DOHH2 (cell line): Measurements from ENCODE around the gene DOCK11.

ENCODE experiments used
- EZH2phosphoT487 ChIP-seq: fragments of 200-600 bp; sonication (generic); IDR thresholded peaks from 2 replicates; pipeline ENCODE4 v1.6.1; 2017; ENCODE audit warnings: borderline replicate concordance, mild to moderate bottlenecking, antibody characterized with exemption, low read length, moderate library complexity, mixed read lengths
- TF ChIP-seq, protein P1 (sequence below): fragments of 200-600 bp; sonication (generic); IDR thresholded peaks from one replicate; pipeline ENCODE4 v1.5.1; 2014; ENCODE audit warnings: antibody characterized with exemption, mild to moderate bottlenecking, low read depth, low read length; ENCODE audit not compliant: poor library complexity, severe bottlenecking

DNA sequence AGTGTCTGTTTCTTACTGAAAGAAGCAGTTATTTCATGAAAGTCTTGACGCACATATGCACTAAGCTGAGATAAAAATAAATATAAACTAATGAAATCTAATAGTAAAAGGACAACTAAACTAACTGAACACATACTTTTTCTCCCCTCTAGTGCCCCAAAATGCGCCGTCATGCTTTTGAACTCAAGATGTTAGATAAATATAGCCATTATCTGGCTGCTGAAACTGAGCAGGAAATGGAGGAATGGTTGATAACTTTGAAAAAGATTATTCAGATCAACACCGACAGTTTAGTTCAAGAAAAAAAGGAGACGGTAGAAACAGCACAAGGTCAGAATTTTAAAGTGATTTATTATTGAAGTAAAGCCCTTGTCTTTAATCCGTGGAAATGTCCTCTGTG lies 70.2 kb downstream of the DOCK11 start:
- TF ChIP-seq, protein P1, sequence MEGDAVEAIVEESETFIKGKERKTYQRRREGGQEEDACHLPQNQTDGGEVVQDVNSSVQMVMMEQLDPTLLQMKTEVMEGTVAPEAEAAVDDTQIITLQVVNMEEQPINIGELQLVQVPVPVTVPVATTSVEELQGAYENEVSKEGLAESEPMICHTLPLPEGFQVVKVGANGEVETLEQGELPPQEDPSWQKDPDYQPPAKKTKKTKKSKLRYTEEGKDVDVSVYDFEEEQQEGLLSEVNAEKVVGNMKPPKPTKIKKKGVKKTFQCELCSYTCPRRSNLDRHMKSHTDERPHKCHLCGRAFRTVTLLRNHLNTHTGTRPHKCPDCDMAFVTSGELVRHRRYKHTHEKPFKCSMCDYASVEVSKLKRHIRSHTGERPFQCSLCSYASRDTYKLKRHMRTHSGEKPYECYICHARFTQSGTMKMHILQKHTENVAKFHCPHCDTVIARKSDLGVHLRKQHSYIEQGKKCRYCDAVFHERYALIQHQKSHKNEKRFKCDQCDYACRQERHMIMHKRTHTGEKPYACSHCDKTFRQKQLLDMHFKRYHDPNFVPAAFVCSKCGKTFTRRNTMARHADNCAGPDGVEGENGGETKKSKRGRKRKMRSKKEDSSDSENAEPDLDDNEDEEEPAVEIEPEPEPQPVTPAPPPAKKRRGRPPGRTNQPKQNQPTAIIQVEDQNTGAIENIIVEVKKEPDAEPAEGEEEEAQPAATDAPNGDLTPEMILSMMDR: no peak
- no peak for TF ChIP-seq EZH2phosphoT487
